ENCODE measurements around the gene GOLGA8M. TPM values are rescaled to one million over a fixed set of nuclear protein-coding genes. Genes with fewer than 3 reads are reported as not detected.
"Not testable (repeated sequence)": the region's sequence is repeated elsewhere in the genome, so short reads cannot be mapped to it uniquely, and the experiment has no call there.

GOLGA8M gene
- total RNA-seq, 4 donors from 2014 or later, result 0.77 to 1.9 (median 0.94) TPM; not detected in 1

GRCh38 chr15:28725556-28725955 is 13.3 kb upstream of the GOLGA8M start:
- Histone ChIP-seq H3K27ac (no peak overlapping the region), H3K4me1 (no peaks in the 10 kb centered on the region), H3K27me3 (no peaks in the 10 kb centered on the region), H3K9me3 (no peaks in the 10 kb centered on the region), H3K4me3 (no peak overlapping the region), H3K36me3 (no peaks in the 10 kb centered on the region)
- ATAC-seq, result no peak
- TF ChIP-seq EP300 (IDR thresholded peaks at IDR 0.05), result no peak
- no peak for TF ChIP-seq POLR2AphosphoS5 (IDR thresholded peaks at IDR 0.05)
- no peak for TF ChIP-seq CTCF (IDR thresholded peaks at IDR 0.05)
- WGBS, 2 donors (ENCODE audit: low coverage in 1 of 2), result 88% methylated on average over 7 of the region's 14 CpGs; no CpG with 5 or more reads in 1 of the 2 donors

GRCh38 chr15:28723986-28724385 is 11.8 kb upstream of the GOLGA8M start:
- H3K4me3 ChIP-seq, H3K27ac ChIP-seq, ATAC-seq, H3K9me3 ChIP-seq, H3K36me3 ChIP-seq, H3K27me3 ChIP-seq, H3K4me1 ChIP-seq: not testable (repeated sequence)
- 83% methylated on average over 2 of the region's 5 CpGs; no CpG with 5 or more reads in 1 of the 2 donors for WGBS, 2 donors (ENCODE audit: low coverage in 1 of 2)

DNA sequence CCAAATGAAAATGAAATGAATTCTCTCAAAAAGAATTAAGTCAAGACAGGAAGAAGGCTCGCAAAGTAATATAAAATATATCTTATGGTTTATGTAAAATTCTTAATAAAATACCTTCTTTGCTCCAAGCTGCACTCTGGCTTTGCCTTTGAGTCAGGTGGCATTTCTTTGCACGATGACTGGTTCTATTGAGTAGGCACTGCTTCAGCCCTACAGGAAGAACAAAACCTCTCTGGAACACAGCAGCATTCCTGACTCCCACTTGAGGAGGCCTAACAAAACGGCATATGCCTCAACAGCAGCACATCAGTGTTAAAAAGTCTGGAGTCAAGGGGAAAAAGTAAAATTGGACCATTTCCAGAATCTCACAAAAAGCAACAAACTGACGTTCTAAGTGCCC is 7.4 kb upstream of the GOLGA8M start:
- not testable (repeated sequence) for H3K27me3 ChIP-seq, H3K36me3 ChIP-seq, H3K27ac ChIP-seq, H3K9me3 ChIP-seq, ATAC-seq, H3K4me1 ChIP-seq, H3K4me3 ChIP-seq
- 59 to 76% methylated on average over 2 to 4 of the region's 4 CpGs for WGBS, 2 donors (ENCODE audit: low coverage in 1 of 2)

- H3K27ac ChIP-seq, H3K4me1 ChIP-seq, H3K36me3 ChIP-seq, H3K4me3 ChIP-seq, H3K9me3 ChIP-seq, ATAC-seq, H3K27me3 ChIP-seq: not testable (repeated sequence)
- WGBS, 2 donors (ENCODE audit: low coverage in 1 of 2), result 78 to 91% methylated on average over 6 of the region's 11 CpGs
Observed at GRCh38 chr15:28718576-28718975, 6.4 kb upstream of the GOLGA8M start.

GRCh38 chr15:28714176-28714575 is 2.0 kb upstream of the GOLGA8M start:
- not testable (repeated sequence) for H3K27me3 ChIP-seq, H3K4me1 ChIP-seq, H3K9me3 ChIP-seq, H3K27ac ChIP-seq, ATAC-seq, H3K4me3 ChIP-seq, H3K36me3 ChIP-seq
- WGBS, 2 donors (ENCODE audit: low coverage in 1 of 2), result 82 to 90% methylated on average over 2 to 4 of the region's 4 CpGs

GRCh38 chr15:28703927-28704326 is 8.3 kb downstream of the GOLGA8M start:
- ATAC-seq, H3K27ac ChIP-seq, H3K4me3 ChIP-seq, H3K9me3 ChIP-seq, H3K4me1 ChIP-seq, H3K36me3 ChIP-seq, H3K27me3 ChIP-seq: not testable (repeated sequence)
- WGBS, 2 donors (ENCODE audit: low coverage in 1 of 2), result 62% methylated on average over 3 of the region's 9 CpGs; no CpG with 5 or more reads in 1 of the 2 donors

GRCh38 chr15:28702427-28702826 is 9.8 kb downstream of the GOLGA8M start:
- not testable (repeated sequence) for H3K4me1 ChIP-seq, H3K36me3 ChIP-seq, ATAC-seq, H3K4me3 ChIP-seq, H3K9me3 ChIP-seq, H3K27ac ChIP-seq, H3K27me3 ChIP-seq
- WGBS, 2 donors (ENCODE audit: low coverage in 1 of 2), result 12% methylated on average over 3 of the region's 11 CpGs; no CpG with 5 or more reads in 1 of the 2 donors

DNA sequence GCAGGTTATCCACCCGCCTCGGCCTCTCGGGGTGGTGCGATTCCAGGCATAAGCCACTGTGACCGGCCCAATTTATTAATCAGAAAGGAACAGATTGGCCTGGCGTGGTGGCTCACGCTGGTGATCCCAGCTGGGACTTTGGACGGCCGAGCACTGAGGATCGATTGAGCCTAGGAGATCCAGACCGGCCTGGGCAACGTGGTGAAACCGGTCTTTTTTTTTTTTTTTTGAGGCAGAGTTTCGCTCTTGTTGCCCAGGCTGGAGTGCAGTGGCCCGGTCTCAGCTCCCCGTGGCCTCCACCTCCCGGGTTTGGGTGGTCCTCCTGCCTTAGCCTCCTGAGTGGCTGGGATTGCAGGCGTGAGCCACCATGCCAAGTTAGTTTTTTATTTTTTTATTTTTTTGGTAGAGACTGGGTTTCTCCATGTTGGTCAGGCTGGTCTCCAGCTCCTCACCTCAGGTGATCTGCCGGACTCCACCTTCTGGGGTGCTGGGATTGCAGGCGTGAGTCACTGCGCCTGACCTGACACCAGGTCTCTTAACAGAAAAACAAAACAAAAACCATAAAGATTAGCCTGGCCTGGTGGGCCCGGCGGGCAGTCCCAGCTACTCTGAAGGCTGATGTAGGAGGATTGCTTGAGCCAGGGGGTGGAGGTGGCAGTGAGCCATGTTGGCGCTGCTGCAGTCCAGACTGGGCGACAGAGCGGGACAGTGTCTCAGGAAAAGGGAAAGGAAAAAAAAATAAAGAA is 18.0 kb downstream of the GOLGA8M start:
- H3K4me1 ChIP-seq, H3K4me3 ChIP-seq, H3K27me3 ChIP-seq, H3K9me3 ChIP-seq, ATAC-seq, H3K36me3 ChIP-seq, H3K27ac ChIP-seq: not testable (repeated sequence)
- WGBS, 2 donors (ENCODE audit: low coverage in 1 of 2), result 90 to 95% methylated on average over 10 to 21 of the region's 26 CpGs

GRCh38 chr15:28693021-28693420 is 19.2 kb downstream of the GOLGA8M start:
- ATAC-seq, H3K9me3 ChIP-seq, H3K27me3 ChIP-seq, H3K27ac ChIP-seq, H3K4me1 ChIP-seq, H3K36me3 ChIP-seq, H3K4me3 ChIP-seq: not testable (repeated sequence)
- WGBS, 2 donors (ENCODE audit: low coverage in 1 of 2), result 100% methylated on average over 3 of the region's 14 CpGs

DNA sequence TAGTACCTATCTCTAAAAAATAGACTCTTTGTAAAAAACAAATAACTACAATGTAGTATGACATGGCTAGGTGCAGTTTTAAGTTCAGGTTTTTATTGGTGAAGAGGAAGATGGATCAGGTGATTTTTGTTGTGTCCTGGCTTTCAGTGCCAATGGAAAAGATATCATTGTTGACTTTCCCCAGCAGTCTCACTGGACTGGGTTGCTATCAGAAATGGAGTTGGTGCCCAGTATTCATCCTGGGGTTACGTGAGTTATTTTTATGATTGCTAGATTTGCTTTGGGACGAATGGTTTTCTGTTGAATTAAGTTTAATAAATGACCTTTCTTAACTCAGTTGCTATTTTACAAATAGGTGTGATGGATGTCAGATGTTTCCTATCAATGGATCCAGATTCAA is 38.7 kb downstream of the GOLGA8M start:
- not testable (repeated sequence) for H3K27ac ChIP-seq, H3K36me3 ChIP-seq, H3K27me3 ChIP-seq, H3K4me1 ChIP-seq, H3K9me3 ChIP-seq, ATAC-seq, H3K4me3 ChIP-seq
- WGBS, 2 donors (ENCODE audit: low coverage in 1 of 2), result no CpG with 5 or more reads among the region's 2 CpGs

GRCh38 chr15:28672122-28672521 is 40.1 kb downstream of the GOLGA8M start:
- ATAC-seq, H3K36me3 ChIP-seq, H3K4me3 ChIP-seq, H3K27ac ChIP-seq, H3K27me3 ChIP-seq, H3K9me3 ChIP-seq, H3K4me1 ChIP-seq: not testable (repeated sequence)
- WGBS, 2 donors (ENCODE audit: low coverage in 1 of 2), result no CpG with 5 or more reads among the region's 3 CpGs

- not testable (repeated sequence) for H3K36me3 ChIP-seq, H3K27ac ChIP-seq, H3K4me1 ChIP-seq, H3K27me3 ChIP-seq, H3K4me3 ChIP-seq, ATAC-seq, H3K9me3 ChIP-seq
- WGBS, 2 donors (ENCODE audit: low coverage in 1 of 2), result no CpG with 5 or more reads among the region's 4 CpGs
Observed at GRCh38 chr15:28666402-28666801, 45.8 kb downstream of the GOLGA8M start.

DNA sequence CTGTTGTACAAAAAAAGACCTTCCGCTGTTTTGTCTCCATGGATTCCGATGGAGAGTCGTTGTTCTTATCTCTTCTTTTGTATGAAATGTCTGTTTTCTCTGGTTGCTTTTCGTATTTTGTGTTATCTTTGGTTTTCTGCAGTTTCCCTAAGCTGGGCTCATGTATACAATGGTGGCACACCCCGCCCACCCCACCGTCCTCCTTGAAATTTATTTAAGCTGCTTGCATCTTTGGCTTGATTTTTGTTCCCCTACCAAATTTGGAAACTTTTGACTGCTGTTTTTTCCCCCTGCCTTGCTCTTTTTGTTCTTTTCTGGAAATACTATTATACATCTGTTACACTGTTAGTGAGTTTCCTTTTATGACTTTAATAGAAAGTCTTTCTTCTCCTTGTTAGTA is 47.6 kb downstream of the GOLGA8M start:
- ATAC-seq, H3K4me3 ChIP-seq, H3K36me3 ChIP-seq, H3K9me3 ChIP-seq, H3K27me3 ChIP-seq, H3K27ac ChIP-seq, H3K4me1 ChIP-seq: not testable (repeated sequence)
- WGBS, 2 donors (ENCODE audit: low coverage in 1 of 2), result 83% methylated on average over 6 of the region's 6 CpGs; no CpG with 5 or more reads in 1 of the 2 donors

Data from gastroesophageal sphincter (tissue), 4 donors.